ENCODE data around the gene RAB11FIP3. TPM values are rescaled to one million over a fixed set of nuclear protein-coding genes. Genes with fewer than 3 reads are reported as not detected.

RAB11FIP3 gene
- polyA plus RNA-seq, 1 of the 3 experiments (the other 2 are of a cell fraction), result 24.8 TPM

DNA sequence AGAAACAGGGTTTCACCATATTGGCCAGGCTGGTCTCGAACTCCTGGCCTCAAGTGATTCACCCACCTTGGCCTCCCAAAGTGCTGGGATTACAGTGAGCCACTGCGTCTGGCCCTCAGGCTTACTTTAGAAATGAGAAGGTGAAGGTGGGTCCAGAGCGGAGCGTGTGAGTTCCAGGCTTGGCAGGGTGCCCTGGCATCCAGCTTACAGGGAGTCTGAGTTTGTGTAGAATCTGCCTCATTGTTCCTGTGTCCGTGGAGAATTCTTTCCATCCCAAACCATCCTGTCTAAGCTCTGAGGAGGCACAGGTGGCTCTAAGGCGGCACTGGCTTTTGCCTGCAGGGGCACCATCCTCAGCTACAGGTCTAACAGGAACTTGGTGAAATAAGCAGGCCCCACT lies 50.6 kb downstream of the RAB11FIP3 start:
- Histone ChIP-seq H3F3A (replicated peaks; ENCODE audit: insufficient read depth) (peaks cover 7% of the 10 kb centered on the region), H3K79me2 (ENCODE audit: insufficient read depth) (peaks cover 6% of the 10 kb centered on the region), H3K27me3 (ENCODE audit: insufficient read depth) (no peaks in the 10 kb centered on the region), H4K20me1 (ENCODE audit: insufficient read depth) (no peaks in the 10 kb centered on the region), H3K9me3 (no peaks in the 10 kb centered on the region), H3K36me3 (replicated peaks in 1 of 2; ENCODE audit: control insufficient read depth in 1 of 2, insufficient read depth in 2 of 2, low read length in 1 of 2) (peaks cover 0 to 8% of the 10 kb centered on the region in 2 experiments), H2AFZ (ENCODE audit: low read depth) (no peak overlapping the region), H3K4me3 (ENCODE audit: low read depth in 2 of 2, low read length in 1 of 2) (no peak overlapping the region), H3K9ac (no peak overlapping the region), H3K4me1 (ENCODE audit: control insufficient read depth in 1 of 2, insufficient read depth in 2 of 2, low read depth in 1 of 2, low read length in 1 of 2) (peaks cover 3 to 5% of the 10 kb centered on the region in 2 experiments; a peak in 1 of 4 replicates), H3K27ac (ENCODE audit: low read depth in 2 of 2, low read length in 1 of 2) (no peak overlapping the region), H3K9me2 (no peaks in the 10 kb centered on the region), H3K4me2 (no peak overlapping the region)
- WGBS (ENCODE audit: low lambda C conversion rate), result 86% methylated on average over 5 of the region's 6 CpGs
- no peak for TF ChIP-seq FOXM1 (IDR thresholded peaks at IDR 0.05; ENCODE audit: low read depth)
- TF ChIP-seq FOXJ3 (CRISPR knock-in tag; IDR thresholded peaks at IDR 0.05), result no peak
- TF ChIP-seq, protein P1, sequence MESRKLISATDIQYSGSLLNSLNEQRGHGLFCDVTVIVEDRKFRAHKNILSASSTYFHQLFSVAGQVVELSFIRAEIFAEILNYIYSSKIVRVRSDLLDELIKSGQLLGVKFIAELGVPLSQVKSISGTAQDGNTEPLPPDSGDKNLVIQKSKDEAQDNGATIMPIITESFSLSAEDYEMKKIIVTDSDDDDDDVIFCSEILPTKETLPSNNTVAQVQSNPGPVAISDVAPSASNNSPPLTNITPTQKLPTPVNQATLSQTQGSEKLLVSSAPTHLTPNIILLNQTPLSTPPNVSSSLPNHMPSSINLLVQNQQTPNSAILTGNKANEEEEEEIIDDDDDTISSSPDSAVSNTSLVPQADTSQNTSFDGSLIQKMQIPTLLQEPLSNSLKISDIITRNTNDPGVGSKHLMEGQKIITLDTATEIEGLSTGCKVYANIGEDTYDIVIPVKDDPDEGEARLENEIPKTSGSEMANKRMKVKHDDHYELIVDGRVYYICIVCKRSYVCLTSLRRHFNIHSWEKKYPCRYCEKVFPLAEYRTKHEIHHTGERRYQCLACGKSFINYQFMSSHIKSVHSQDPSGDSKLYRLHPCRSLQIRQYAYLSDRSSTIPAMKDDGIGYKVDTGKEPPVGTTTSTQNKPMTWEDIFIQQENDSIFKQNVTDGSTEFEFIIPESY (IDR thresholded peaks at IDR 0.05; ENCODE audit: borderline replicate concordance, low read depth), result no peak
- TF ChIP-seq, protein P2, sequence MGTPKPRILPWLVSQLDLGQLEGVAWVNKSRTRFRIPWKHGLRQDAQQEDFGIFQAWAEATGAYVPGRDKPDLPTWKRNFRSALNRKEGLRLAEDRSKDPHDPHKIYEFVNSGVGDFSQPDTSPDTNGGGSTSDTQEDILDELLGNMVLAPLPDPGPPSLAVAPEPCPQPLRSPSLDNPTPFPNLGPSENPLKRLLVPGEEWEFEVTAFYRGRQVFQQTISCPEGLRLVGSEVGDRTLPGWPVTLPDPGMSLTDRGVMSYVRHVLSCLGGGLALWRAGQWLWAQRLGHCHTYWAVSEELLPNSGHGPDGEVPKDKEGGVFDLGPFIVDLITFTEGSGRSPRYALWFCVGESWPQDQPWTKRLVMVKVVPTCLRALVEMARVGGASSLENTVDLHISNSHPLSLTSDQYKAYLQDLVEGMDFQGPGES (IDR thresholded peaks at IDR 0.05; ENCODE audit: low read depth, low read length), result no peak
- TF ChIP-seq NFIC (IDR thresholded peaks at IDR 0.05; ENCODE audit: borderline replicate concordance), result no peak
- no peak for TF ChIP-seq GATA2 (CRISPR knock-in tag; IDR thresholded peaks at IDR 0.05)
- no peak for TF ChIP-seq RAD21 (IDR thresholded peaks at IDR 0.05; ENCODE audit: low read length)
- TF ChIP-seq MXI1 (IDR thresholded peaks at IDR 0.05; ENCODE audit: low read depth, low read length), result no peak
- TF ChIP-seq GABPA (IDR thresholded peaks at IDR 0.05; ENCODE audit: low read depth), result no peak
- no peak for TF ChIP-seq EZH2phosphoT487 (IDR thresholded peaks at IDR 0.05; ENCODE audit: borderline replicate concordance, low read depth)
- TF ChIP-seq, protein P3, sequence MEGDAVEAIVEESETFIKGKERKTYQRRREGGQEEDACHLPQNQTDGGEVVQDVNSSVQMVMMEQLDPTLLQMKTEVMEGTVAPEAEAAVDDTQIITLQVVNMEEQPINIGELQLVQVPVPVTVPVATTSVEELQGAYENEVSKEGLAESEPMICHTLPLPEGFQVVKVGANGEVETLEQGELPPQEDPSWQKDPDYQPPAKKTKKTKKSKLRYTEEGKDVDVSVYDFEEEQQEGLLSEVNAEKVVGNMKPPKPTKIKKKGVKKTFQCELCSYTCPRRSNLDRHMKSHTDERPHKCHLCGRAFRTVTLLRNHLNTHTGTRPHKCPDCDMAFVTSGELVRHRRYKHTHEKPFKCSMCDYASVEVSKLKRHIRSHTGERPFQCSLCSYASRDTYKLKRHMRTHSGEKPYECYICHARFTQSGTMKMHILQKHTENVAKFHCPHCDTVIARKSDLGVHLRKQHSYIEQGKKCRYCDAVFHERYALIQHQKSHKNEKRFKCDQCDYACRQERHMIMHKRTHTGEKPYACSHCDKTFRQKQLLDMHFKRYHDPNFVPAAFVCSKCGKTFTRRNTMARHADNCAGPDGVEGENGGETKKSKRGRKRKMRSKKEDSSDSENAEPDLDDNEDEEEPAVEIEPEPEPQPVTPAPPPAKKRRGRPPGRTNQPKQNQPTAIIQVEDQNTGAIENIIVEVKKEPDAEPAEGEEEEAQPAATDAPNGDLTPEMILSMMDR (IDR thresholded peaks at IDR 0.05), result no peak
- TF ChIP-seq SIN3A (IDR thresholded peaks at IDR 0.05; ENCODE audit: borderline replicate concordance, low read depth, low read length), result no peak
- TF ChIP-seq TEAD4 (IDR thresholded peaks at IDR 0.05; ENCODE audit: borderline replicate concordance, insufficient read depth), result no peak
- TF ChIP-seq, protein P4, sequence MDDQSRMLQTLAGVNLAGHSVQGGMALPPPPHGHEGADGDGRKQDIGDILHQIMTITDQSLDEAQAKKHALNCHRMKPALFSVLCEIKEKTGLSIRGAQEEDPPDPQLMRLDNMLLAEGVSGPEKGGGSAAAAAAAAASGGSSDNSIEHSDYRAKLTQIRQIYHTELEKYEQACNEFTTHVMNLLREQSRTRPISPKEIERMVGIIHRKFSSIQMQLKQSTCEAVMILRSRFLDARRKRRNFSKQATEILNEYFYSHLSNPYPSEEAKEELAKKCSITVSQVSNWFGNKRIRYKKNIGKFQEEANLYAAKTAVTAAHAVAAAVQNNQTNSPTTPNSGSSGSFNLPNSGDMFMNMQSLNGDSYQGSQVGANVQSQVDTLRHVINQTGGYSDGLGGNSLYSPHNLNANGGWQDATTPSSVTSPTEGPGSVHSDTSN (IDR thresholded peaks at IDR 0.05), result no peak
- TF ChIP-seq, protein P5, sequence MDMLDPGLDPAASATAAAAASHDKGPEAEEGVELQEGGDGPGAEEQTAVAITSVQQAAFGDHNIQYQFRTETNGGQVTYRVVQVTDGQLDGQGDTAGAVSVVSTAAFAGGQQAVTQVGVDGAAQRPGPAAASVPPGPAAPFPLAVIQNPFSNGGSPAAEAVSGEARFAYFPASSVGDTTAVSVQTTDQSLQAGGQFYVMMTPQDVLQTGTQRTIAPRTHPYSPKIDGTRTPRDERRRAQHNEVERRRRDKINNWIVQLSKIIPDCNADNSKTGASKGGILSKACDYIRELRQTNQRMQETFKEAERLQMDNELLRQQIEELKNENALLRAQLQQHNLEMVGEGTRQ (IDR thresholded peaks at IDR 0.05; ENCODE audit: borderline replicate concordance, low read depth, low read length), result no peak
- no peak for TF ChIP-seq RXRA (IDR thresholded peaks at IDR 0.05; ENCODE audit: borderline replicate concordance, low read depth)
- no peak for TF ChIP-seq MEF2A (IDR thresholded peaks at IDR 0.05; ENCODE audit: borderline replicate concordance, low read depth)
- DNase-seq, result no peak
- ChIA-PET CTCF (interaction anchor here (0.7 to 1.2 kb wide), 2 partner anchors 12 to 24 kb away, joined by 3 to 5 read pairs; no protein-coding TSS in a partner anchor), POLR2A (no interaction called here)
